ENCODE data around the gene SLC25A21.

DNA sequence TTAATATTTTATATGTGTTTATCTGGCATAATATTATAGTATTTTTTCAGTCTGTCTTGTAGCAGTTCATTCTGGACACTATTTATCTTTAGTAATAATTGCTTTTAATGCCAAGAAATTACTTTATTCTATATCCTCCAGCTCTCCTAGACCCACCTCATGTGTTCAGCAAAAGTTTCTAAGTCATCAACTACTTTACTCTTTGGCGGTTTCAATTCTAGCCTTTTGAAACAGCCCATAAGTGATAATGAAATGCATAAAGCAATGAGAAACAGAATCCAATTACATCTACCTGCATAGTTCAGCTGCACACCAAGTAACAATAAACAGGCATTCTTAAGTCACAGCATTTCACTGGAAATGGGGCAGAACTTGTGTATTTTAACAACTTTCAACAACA lies 225.5 kb downstream of the SLC25A21 start:
- TF ChIP-seq, protein P1, sequence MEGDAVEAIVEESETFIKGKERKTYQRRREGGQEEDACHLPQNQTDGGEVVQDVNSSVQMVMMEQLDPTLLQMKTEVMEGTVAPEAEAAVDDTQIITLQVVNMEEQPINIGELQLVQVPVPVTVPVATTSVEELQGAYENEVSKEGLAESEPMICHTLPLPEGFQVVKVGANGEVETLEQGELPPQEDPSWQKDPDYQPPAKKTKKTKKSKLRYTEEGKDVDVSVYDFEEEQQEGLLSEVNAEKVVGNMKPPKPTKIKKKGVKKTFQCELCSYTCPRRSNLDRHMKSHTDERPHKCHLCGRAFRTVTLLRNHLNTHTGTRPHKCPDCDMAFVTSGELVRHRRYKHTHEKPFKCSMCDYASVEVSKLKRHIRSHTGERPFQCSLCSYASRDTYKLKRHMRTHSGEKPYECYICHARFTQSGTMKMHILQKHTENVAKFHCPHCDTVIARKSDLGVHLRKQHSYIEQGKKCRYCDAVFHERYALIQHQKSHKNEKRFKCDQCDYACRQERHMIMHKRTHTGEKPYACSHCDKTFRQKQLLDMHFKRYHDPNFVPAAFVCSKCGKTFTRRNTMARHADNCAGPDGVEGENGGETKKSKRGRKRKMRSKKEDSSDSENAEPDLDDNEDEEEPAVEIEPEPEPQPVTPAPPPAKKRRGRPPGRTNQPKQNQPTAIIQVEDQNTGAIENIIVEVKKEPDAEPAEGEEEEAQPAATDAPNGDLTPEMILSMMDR (conservative IDR thresholded peaks at IDR 0.05 in 1 of 2, IDR thresholded peaks at IDR 0.05 in 1 of 2; ENCODE audit: low read depth in 1 of 2, low read length in 2 of 2) = no peak
- TF ChIP-seq EZH2 (IDR thresholded peaks at IDR 0.05; ENCODE audit: low read length, missing control alignments) = no peak
